ENCODE data around the gene SRCIN1.
A peak's percentile ranks its signal among the peaks of the same experiment; 100 is the strongest.
"Not testable (repeated sequence)": the region's sequence is repeated elsewhere in the genome, so short reads cannot be mapped to it uniquely, and the experiment has no call there.

The SRCIN1 gene

DNA sequence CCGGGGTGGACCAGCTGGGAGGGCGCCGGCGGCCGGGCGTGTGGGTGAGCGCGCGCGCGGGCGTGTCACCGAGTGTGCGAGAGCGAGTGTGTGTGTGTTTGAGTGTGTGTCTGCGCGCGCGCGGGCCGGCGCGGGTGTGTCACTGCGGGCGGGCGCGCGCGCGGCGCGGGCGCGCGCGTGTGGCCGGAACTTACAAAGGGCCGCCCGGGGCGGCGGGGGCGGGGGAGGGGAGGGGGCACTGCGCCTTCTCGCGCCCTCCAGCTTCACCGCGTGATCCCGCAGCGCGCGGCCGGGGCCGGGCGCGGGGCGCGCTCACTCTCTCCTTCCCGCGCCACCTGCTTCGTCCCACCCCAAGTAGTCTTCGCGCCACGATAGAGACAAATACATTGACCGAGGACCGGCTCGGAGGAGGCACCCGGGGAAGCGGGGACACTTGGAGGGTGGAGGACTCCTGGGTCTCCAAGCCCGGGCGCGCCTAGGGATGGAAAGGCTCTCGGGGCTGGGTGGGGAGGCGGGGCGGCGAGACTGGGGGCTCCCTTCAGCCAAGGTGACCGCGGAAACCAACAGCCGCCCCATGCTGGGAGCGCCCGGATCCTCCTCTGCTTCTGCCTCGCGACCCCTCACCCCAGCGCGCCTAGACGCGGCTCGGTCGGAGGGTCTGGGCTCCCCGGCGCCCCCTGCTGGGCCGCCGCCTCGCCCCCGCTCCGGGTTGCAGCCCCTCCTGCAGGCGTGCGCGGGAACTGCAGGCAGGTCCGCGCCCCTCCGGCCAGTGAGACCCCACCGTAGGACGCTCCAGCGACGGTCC is at the start of gene SRCIN1:
Gene SRCIN1, minus strand, starts transcription at position 112 of the 805 bp plus-strand sequence. CDS start 247 bp downstream, outside the sequence.
- DNase-seq, result peak in 3 of 6 experiments; percentile 29 to 34 (median 34)

DNA sequence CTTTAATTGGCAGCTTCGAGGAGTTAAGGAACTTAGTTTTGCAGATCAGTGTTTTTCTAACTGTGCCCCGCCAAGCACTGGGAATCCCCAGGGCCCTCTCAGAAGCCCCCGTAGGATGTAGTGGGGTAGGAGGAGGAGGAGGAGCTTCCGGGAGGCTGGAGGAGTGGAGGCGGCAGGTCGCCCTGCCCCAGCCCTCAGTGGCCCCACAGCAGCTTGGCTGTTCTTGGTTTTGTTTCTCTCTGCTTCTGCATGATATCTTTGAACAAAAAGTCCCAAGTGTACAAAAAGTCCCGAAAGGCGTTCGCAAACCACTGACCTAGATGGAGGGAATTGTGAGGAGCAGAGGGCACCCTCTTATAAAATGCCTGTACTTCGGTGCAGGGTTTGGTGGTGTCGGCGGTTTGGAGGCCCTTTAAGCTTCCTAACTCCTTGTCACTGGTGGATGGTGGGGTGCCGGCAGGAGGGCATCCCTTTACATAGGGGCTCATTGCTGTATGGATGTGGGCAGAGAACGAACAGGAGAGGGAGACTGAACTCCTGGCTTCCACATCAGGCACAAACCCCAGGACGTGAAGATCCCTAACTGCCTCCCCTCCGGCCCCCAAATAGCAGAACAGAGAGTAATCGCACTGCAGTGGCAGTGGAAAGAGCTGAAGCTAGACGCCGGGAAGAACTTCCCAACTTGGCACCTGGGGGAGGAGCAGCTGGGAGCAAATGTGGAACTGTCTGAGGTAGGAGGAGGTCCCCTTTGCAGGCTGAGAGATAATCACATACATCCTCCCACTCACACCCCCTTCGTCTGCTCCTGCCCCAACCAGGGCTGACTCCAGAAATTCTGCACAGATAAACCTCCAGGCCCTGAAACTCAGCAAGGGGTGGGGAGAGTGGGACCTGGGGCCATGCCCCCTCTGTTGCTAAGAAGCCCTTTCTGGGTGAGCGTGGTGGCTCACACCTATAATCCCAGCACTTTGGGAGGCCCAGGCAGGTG is 49.0 kb upstream of the SRCIN1 start:
- DNase-seq, result no peak

- DNase-seq, result no peak
These were observed 47.9 kb upstream of the SRCIN1 start for GRCh38 chr17:38653679-38654078.

- no peak for DNase-seq
These were observed 47.5 kb upstream of the SRCIN1 start for GRCh38 chr17:38653230-38653629.

DNA sequence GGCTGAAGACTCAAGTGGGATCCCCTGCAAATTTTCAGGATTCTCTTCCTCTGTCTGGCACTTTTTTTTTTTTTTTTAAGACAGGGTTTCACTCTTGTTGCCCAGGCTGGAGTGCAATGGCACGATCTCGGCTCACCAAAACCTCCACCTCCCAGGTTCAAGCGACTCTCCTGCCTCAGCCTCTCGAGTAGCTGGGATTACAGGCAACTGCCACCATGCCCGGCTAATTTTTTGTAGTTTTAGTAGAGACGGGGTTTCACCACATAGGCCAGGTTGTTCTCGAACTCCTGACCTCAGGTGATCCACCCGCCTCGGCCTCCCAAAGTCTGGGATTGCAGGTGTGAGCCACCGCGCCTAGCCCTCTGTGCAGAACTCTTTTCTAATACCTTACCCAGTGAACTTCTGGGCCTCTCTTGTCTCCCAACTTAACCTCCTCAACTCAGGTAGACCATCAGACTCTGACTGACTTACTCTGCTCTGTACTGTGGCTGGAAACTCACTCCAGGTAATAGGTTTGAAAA is 45.0 kb upstream of the SRCIN1 start:
- DNase-seq, result not testable (repeated sequence)

GRCh38 chr17:38637951-38638350 is 32.2 kb upstream of the SRCIN1 start:
- DNase-seq, result no peak

DNA sequence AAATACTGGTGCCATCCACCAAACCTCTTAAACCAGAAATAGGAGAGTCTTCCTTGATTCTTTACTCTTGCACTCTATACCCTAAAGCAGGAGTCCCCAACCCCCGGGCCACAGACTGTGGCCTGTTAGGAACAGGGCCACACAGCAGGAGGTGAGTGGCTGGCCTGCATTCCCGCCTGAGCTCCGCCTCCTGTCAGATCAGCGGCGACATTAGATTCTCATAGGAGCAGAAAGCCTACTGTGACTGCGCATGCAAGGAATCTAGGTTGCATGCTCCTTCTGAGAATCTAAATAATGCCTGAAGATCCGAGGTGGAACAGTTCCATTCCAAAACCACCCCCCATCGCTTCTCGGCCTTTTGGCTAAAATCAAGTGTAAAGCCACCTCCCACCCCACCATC is 30.3 kb upstream of the SRCIN1 start:
- DNase-seq, result no peak

DNA sequence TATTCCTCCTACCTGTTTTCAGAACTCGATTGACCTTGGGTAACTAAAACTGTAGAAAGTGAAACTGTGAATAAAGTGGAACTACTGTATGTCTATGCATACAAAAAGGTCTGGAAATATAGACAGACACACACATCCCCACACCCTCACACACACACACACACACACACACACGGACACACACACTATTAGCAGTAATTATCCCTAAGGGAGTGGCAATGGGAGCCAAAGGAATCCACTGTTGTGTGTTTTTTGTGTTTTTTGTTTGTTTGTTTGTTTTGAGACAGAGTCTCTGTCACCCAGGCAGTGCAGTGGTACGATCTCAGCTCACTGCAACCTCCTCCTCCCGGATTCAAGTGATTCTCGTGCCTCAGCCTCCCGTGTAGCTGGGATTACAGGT is 26.6 kb upstream of the SRCIN1 start:
- DNase-seq, result no peak

DNA sequence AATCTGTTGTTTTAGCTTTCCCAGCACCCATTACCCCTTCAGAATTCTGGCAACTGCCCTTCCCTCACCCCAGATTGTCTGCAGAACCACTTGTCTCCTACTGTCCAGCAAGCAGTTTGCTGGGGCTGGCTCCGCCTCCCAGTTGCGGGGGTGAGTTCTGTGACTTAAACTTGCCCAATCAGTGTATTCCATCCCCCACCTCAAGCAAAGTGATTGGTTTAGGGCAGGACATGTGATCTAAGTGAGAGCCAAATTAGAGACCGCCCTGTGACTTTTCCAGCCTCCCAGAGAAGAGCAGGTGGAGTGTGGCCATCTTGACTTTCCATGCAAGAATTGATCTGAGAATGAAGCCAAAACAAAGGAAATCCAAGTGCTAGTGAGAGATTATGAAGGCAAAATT is 22.7 kb upstream of the SRCIN1 start:
- no peak for DNase-seq

- no peak for DNase-seq
These were observed 22.2 kb upstream of the SRCIN1 start for GRCh38 chr17:38627957-38628356.

DNA sequence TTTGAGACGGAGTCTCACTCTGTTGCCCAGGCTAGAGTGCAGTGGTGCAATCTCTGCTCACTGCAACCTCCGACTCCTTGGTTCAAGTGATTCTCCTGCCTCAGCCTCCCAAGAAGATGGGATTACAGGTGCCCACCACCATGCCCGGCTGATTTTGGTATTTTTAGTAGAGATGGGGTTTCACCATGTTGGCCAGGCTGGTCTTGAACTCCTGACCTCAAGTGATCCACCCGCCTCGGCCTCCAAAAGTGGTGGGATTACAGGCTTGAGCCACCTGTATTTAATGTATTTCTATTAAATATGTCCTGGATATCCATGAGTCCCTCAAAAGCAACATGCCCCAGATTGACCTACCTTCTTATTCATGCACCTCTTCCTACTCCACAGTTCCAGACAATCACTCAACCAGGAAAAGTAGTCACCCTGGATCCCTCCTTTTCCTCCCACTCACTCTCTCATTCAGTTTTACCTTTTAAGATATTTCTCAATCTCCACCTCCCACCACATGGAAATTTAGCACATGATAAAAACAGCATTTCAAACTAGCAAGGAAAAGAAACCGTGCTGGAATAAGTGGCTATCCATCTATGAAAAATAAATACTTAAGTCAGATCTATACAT is 21.0 kb upstream of the SRCIN1 start:
- not testable (repeated sequence) for DNase-seq

GRCh38 chr17:38625482-38625881 is 19.7 kb upstream of the SRCIN1 start:
- DNase-seq, result no peak

DNA sequence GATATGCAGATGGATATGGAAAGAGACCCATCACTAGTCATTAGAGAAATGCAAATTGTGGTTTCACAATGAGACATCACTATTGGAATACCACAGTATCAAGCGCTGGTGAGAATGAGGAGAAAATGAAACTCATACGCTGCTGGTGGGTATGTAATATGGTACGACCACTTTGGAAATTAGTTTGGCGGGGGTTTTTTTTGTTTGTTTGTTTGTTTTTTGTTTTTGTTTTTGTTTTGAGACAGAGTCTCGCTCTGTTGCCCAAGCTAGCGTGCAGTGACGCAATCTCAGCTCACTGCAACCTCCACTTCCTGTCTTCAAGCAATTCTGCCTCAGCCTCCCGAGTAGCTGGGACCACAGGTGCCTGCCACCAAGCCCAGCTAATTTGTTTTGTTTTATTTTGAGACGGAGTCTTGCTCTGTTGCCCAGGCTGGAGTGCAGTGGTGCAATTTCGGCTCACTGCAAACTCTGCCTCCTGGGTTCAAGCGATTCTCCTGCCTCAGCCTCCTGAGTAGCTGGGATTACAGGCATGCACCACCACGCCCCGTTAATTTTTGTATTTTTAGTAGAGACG is 19.1 kb upstream of the SRCIN1 start:
- not testable (repeated sequence) for DNase-seq

DNA sequence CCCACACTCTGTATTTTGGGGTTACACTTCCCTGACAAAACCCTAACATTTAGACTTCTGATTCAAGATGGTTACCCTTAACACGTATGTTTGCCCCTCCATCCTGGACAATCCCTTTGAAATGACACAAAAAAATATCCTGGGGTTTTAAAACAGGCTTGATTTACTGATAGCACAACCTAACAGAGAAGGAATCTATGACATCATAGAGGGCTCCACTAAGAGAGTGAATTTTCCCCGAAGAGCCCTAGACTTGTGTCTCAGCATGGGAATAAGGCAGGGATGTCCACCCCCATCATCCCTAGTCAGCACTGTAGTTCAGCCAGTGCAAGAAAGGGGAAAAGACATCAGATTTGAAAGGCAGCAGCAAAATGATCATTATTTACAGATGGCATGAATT is 15.8 kb upstream of the SRCIN1 start:
- no peak for DNase-seq

DNA sequence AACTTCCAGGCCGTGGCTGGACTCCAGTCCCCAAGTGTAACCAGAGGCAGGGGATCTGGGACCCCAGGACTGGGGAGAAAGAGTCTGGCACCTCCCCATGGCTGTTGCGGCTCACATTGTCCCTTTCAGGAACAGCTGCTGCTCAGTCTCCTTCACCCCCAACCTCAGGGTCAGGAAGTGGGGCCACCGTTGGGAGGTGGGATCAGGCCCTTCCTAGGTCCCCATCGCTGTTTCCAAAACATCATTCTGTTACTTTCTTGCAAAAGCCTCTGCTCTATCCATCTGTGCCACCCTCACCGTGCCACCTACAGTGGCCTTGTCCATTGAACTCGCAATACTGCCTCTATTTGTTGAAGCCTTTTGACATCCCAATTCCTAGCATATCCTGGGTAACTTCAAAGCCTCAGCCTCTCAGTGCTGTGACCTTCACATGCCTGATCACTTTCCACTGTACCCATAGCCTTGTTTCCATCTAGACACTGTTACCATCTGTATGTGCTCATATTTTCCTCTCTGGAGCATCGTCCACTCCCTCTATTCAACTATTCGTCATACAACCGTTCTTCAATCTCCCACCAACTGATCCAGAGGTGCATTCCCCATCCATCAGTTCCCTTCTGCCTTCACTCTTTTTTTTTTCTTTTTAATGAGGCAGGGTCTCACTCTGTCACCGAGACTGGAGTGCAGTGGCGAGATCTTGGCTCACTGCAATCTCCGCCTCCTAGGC is 15.0 kb upstream of the SRCIN1 start:
- DNase-seq, result no peak

DNA sequence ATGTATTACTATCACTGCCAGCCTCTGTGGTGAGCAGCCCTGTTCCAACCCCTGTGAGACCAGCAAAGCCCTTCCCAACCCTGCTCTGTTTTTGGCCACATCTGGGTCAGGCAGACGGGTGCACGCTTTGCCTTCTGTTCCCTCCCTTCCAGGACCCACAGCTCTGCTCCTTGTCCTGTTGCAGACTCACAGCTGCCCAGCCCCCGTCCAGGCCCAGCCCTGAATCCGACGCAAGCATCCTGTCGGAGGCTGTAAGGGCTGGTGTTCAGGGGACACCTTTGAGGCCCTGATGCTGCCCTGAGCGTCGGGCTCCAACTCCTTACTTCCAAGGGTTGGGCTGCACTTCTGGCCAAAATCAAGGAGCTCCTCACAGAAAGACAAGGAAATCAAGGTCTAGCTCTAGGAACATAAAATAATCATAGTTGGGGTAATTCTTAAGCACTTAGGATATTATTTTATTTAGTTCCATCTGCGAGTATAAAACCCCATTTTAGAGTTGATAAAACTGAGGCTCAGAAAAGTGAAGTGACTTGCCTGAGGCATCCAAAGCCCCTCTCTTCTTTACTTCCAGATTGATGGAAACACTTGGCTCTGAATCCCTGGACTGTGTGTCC is 14.3 kb upstream of the SRCIN1 start:
- no peak for DNase-seq

- no peak for DNase-seq
These were observed 13.7 kb upstream of the SRCIN1 start for GRCh38 chr17:38619451-38619795.

- no peak for DNase-seq
These were observed 12.4 kb upstream of the SRCIN1 start for GRCh38 chr17:38617967-38618760.

DNA sequence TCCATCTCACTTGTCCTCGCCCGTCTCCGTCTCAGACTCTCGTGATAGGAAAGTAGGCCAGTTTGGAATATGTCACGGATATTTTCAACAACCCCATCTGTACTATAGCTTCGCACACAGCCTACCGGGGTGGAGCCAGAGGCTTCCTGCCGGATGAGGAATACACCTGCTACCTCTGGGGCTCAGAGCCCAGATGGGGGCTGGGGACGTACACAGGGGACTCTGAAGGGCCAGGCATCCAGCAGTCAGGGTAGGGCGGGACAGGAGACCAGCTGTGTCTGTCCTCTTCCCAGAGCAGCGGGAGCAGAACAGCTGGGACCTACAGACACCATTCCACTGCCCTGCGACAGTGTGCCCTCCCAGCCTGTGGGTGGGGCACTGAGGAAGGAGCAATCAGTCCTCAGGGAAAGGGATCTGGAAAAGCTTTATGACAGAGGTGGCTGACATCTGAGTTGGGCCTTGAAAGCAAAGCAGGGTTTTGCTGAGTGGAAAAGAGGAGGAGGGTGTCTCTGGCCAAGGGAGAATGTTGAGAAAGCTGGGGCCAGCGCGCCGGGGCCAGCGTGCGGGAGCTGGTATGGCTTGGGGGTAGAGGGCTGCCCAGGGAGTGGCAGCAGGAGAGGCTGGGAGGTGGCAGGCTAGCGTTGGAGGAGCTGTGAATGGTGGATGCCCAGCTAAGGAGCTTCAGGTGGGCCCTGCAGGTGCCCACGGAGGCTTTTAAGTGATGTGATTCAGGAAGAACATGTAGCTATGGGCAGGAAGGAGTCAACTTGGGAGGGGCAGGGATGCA is 11.5 kb upstream of the SRCIN1 start:
- no peak for DNase-seq

- DNase-seq, result no peak
These were observed 10.6 kb upstream of the SRCIN1 start for GRCh38 chr17:38616361-38616760.
